Inflammatory macrophage treated with lipopolysaccharide for 1 hour (primary cell): ENCODE data around the gene ABCA9.
"Not testable (repeated sequence)": the region's sequence is repeated elsewhere in the genome, so short reads cannot be mapped to it uniquely, and the experiment has no call there.

Experiments
- DNase-seq, 2 donors: peaks; one replicate each; pipeline ENCODE4 v3.0.0-alpha.2; 2020 to 2022

The ABCA9 gene

GRCh38 chr17:69018687-69019086 is 42.0 kb downstream of the ABCA9 start:
- no peak for DNase-seq

- DNase-seq = no peak
Measured at GRCh38 chr17:69018022-69018615, 42.6 kb downstream of the ABCA9 start.

- no peak for DNase-seq
Measured at GRCh38 chr17:69015631-69016030, 45.1 kb downstream of the ABCA9 start.

- peak; percentile 17 to 39 for DNase-seq
Measured at GRCh38 chr17:69012895-69013805, 47.6 kb downstream of the ABCA9 start.

- no peak for DNase-seq
Measured at GRCh38 chr17:69009930-69010329, 50.8 kb downstream of the ABCA9 start.

GRCh38 chr17:69004759-69005158 is 56.0 kb downstream of the ABCA9 start:
- not testable (repeated sequence) for DNase-seq

- not testable (repeated sequence) for DNase-seq
Measured at GRCh38 chr17:68999743-69000142, 61.0 kb downstream of the ABCA9 start.

GRCh38 chr17:68993112-68993511 is 67.6 kb downstream of the ABCA9 start:
- DNase-seq = no peak

GRCh38 chr17:68987966-68988365 is 72.8 kb downstream of the ABCA9 start:
- DNase-seq = no peak

GRCh38 chr17:68981288-68981687 is 79.4 kb downstream of the ABCA9 start:
- peak; percentile 51 to 57 for DNase-seq

- peak; percentile 15 to 39 for DNase-seq
Measured at GRCh38 chr17:68973098-68973846, 87.5 kb downstream of the ABCA9 start.

GRCh38 chr17:68972119-68972704 is 88.5 kb downstream of the ABCA9 start:
- DNase-seq = peak; percentile 20 to 57

- DNase-seq = no peak
Measured at GRCh38 chr17:68969101-68969500, 91.6 kb downstream of the ABCA9 start.

GRCh38 chr17:68963958-68964357 is 96.8 kb downstream of the ABCA9 start:
- DNase-seq = no peak

- no peak for DNase-seq
Measured at GRCh38 chr17:68961214-68961882, 99.4 kb downstream of the ABCA9 start.

GRCh38 chr17:68959117-68959516 is 101.6 kb downstream of the ABCA9 start:
- not testable (repeated sequence) for DNase-seq

GRCh38 chr17:68957944-68958343 is 102.8 kb downstream of the ABCA9 start:
- no peak for DNase-seq

- DNase-seq = no peak
Measured at GRCh38 chr17:68955181-68955841, 105.4 kb downstream of the ABCA9 start, which contains the start of gene ABCA8. TSS of gene ABCA8 (minus strand) at chr17:68955392. CDS start at chr17:68942034, 13,358 bp downstream.

- DNase-seq = no peak
Measured at GRCh38 chr17:68954146-68954896, 106.4 kb downstream of the ABCA9 start.

- no peak for DNase-seq
Measured at GRCh38 chr17:68953340-68953997, 107.3 kb downstream of the ABCA9 start.
